Stimulated activated CD4-positive, alpha-beta T cell treated with anti-CD3 and anti-CD28 coated beads, TNF-alpha, amount 100 ng/mL, for 48 hours (primary cell): Measurements from ENCODE around the gene PLXDC2.

Experiments
- DNase-seq, 3 donors: peaks; one replicate each; pipeline ENCODE4 v3.0.0-alpha.2; 2020; ENCODE audit warnings: low read depth in 3 of 3

PLXDC2 gene

DNA sequence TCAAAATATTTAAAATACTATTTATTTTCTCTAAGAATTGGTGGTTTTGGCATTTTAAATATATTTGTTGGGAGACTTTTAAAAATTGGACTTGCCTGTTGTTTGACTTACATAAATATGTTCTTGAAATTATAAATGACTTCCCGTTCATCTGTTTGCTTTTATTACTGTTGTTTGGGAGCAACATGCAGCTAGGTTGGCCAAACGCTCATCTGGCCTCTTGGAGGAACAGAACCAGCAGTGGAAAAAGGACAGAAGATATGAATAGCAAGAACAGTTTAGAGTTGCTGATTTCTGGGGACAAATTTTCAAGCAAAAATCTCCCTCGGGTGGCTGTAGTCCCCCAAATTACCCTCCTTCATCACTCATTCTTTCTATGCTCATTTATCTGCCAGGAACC is 41.6 kb downstream of the PLXDC2 start:
- DNase-seq = no peak

GRCh38 chr10:19860107-19860506 is 43.9 kb downstream of the PLXDC2 start:
- no peak for DNase-seq

- no peak for DNase-seq
These were observed 46.7 kb downstream of the PLXDC2 start for GRCh38 chr10:19862811-19863515.

DNA sequence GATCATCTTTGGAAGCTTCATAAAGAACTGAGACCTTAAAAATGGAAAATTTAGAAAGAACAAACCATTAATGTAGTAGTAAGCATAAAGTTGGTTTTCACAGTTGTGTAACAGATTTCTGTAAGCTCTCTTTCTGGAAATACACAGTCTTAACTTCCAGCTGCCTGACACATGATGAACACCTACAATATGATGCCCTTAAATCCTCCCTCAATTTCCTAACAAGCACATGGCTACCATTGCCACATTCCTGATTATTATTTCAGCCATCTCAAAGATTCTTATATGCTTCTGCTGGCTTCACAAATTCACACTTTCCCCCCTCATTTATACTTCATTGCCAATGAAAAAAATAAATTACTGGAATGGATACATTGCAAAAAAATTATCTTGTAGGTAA is 49.4 kb downstream of the PLXDC2 start:
- no peak for DNase-seq

DNA sequence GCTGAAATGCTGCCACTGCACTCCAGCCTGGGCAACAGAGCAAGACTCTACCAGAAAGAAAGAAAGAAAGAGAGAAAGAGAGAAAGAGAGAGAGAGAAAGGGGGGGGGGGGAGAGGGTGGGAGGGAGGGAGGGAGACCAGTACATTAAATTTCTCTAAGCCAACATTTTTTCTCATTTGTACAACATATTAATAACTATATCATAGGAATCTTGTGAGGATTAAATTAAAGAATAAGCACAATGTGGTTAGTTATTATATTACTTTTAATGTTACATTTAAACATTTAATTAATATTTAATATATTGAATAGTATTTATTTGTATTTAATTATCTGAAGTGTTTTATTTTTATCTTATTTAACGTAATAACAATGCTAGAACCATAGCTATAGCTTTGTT is 53.1 kb downstream of the PLXDC2 start:
- no peak for DNase-seq

GRCh38 chr10:19872504-19873271 is 56.5 kb downstream of the PLXDC2 start:
- DNase-seq = no peak

GRCh38 chr10:19874190-19874589 is 58.0 kb downstream of the PLXDC2 start:
- no peak for DNase-seq

- DNase-seq = no peak
These were observed 58.6 kb downstream of the PLXDC2 start for GRCh38 chr10:19874791-19875190.

DNA sequence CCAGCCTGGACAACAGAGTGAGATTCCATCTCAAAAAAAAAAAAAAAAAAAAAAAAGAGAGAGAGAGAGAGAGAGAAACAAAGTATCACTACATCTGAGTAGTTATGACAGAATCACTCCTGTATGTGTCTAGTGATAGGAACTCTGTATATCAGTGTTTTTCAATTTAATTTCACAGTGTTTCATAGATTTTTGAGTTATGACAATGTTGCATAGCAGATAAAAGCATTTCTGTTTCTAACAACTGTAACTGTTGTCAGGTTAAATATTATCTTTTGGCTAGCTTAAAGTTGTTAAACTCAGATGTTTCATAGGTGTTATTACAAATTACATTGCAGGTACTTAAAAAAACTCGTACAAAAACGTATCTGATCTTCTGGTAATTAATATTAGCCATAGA is 60.3 kb downstream of the PLXDC2 start:
- DNase-seq = no peak

DNA sequence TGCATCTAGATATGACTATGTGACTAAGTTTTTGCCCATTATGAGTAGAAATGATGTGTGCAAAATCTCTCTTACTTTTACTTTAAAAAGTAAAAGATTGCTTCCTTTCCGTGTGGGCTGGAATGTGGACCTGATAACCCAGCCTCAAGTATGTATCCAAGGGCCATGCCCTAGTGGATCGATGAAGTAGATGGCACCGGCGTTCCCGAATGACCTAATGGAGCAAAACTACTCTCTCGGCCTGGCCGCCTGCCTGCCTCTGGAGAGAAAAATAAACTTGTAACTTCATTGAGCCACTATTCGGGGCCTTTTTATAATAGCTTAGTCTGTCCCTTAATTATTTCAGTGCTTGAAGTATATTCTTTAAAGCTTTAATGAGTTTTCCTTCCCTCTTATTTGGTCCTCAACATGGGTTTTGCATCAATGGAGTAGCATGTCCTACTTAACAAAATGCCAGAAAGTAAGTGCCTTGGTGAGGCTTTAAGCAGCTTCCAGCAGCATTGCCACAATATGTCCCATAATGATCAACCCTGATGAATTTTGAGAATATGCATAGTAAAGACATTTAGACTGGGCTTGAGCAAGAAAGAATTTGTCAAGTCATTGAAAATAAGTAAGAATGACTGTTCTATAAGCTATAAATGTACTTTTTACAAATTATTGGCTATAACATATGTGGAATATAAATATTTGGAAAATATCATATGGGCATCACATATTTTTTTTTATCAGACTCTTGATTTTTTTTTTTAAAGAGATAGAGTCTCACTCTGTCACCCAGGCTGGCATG is 61.4 kb downstream of the PLXDC2 start:
- no peak for DNase-seq

DNA sequence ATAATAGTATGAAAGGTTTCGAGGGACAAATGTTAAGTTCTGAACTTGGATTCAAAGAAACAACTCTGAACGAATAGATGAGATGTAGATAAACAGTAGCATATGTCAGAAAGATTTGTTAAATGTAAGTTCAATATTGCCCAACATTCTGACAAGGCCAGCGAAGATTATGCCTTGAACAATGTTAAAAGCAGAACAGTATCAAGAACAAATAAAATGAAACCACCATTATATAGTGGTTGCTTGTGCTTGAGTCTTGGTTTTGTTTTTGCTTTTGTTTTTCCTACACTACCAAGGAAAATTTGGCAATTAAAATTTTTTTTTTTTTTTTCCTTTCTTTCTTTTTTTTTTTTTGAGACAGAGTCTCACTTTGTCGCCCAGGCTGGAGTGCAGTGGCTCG is 66.4 kb downstream of the PLXDC2 start:
- DNase-seq = no peak

DNA sequence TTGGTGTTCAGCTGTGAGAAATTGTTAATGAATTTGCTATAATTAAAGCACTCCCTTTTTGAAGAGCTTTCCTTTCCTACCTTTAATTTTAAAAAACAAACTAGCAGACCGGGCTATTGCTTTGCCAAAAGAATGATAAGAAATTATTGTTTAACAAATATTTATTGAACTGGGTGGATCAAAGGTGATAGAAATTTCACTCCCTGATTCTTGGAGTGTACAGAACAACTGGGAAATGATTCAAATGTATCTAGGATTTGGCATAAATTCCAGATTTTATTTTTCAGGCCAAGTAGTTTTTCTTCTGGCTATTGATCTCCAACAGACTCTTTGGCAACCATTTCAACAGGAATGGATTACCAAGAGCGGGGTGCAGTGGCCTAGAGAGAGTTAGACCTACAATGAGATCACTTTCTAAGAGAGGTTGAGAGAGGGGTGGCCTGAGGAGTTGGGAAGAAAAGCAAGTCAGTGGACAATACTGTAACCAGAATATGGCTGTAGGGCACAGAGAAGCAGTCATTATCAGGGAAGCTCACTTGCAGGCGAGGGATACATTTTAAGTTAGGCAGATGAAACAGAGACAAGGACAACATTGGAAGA is 71.9 kb downstream of the PLXDC2 start:
- DNase-seq = no peak

- no peak for DNase-seq
These were observed 73.0 kb downstream of the PLXDC2 start for GRCh38 chr10:19889256-19889655.

- DNase-seq = no peak
These were observed 75.2 kb downstream of the PLXDC2 start for GRCh38 chr10:19891429-19891828.

DNA sequence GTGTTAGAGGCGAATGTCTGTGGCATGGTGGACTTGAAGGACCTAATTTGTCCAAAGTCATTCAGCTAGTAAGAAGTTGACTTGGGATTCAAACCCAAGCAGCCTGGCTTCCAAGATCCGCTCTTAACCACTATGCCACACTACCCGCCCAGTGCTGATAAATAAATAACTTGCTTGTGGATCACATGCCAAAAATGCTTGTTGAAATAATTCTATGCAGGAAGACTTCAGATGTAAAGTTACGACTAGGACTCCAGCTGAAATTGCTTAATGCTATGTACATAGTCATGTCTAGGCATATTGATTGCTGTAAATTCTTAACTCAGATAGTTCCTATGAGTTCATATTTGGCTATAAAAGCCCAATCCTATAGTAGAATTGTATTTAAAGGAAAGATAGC is 76.0 kb downstream of the PLXDC2 start:
- no peak for DNase-seq

DNA sequence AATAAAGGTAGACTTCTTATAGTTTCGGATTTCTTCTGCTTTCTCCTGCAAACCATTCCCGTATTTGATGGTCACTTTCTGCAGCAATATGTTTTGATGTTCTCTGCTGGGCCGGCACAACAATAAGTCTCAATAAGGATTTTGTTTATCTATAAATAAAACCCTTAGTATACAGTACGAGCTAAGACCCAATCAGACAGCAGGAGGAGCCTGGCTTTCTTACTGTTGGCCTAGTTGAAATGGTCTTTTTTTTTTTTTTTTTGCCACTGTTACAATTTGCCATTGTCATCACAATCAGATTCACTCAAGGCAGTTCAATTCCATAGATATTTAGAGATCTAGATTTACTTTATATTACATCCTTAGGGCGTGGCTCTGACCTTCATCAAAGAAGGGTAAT is 76.4 kb downstream of the PLXDC2 start:
- DNase-seq = no peak

DNA sequence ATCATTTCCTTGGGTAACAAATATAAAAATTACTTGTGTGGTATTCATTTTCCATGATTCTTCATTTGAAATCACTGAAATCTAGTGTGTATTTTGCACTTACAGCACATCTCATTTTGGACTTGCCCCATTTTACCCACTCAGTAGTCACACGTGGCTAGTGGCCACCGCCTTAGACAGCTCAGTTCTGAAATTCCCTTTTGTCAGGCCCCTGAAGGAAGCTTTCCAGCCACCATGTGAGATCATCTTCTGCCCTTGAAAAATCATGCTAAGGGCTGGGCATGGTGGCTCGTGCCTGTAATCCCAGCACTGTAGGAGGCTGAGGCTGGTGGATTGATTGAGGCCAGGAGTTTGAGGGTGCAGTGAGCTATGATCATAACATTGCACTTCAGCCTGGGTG is 79.3 kb downstream of the PLXDC2 start:
- no peak for DNase-seq

GRCh38 chr10:19902456-19902855 is 86.2 kb downstream of the PLXDC2 start:
- DNase-seq = no peak

DNA sequence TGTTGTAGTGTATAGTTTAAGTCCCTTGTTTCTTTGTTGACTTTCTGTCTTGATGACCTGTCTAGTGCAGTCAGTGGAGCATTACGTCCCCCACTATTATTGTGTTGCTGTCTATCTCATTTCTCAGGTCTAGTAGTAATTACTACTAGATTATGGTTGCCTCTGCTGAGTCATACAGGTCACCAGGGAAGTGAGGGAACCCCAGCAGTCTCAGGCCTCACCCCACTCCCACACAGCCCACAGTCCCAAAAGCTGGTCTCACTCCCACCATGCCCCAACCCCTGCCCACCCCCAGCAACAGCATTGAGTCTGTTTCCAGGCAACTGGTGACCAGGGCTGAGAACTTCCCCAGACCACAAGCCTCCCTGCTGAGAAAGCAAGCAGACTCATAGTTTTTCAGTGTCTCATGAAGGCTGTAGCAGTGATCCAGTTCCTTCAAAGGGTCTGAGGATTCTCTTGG is 88.0 kb downstream of the PLXDC2 start:
- no peak for DNase-seq

DNA sequence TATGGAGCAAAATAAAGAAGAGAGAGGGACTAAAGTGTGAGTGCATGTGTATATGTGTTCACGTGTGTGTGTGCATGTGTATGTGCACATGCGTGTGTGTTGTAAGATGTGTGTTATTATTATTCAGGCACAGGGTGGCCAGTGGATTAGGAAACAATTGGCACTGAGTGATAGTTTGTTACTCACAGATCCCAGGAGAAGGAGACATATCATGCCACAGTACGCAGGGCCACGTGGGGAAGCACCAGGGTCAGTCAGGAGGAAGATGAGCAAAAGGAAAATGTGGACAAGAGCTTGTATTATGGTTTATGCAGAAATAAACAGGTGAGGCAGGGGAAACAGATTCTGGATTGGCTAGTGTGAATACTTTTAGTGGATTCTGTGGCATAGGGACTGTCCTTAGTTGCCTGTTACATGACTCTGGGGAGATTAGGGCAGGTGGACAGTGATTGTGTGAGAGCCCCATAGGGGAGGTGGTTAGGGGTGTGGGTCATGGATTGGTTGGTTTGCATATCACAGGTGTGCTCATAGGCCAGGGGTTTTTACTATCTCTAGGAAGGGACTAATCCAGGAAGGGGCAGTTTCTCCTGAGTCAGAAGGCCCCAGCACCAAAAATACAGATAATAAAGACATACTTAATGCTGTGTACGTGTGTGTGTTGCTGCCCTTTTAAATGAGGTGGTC is 90.0 kb downstream of the PLXDC2 start:
- DNase-seq = no peak

DNA sequence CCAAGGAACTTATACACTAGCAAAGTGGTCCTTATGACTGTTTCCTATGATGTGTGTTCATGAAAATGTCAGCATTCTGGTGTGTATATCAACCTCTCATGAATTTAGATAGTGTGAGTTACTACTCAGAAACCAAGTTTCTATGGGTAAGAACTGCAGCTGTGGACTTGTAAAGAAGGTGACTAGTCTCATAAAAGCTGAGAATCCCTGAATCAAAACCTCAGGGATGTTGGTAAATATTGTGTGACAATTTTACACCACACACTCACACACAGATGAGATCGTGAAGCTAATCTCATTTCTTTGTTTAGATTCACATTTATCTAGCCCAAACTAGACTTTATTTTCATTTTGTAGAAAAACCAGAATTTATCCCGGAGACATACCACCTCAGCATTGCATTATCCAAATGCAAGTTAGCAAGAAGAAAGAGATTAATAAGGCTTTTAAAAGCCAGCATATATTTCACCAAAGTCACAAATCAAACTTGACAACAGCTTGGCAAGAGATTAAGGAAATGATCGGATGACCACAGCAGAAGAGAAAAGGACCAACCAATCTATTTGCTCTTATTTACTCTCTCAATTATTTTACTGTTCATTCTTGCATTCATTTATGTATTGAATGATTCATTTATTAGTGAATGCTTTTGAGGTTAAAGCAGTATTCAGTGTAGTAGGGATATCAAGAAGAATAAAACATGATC is 92.9 kb downstream of the PLXDC2 start:
- DNase-seq = no peak
